Measurements from ENCODE around the gene BCL2L11.

DNA sequence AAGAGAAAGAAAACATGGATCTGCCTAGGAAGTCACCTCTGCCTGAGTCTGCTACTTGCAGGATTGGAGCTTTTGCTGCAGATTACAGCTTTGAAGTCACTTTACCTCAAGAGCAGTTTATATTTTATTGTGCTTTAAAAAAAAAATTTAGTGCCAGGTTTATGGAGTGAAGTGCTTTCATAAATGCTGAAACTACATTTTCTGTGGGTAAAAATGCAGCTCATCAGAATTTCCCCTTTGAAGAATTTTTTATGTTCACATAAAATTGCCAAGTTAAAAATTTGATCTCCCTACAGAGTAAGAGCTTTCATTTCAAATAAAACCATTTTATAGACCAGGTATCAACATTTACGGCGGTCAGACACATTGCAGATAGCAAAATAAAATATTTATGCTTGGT lies 25.2 kb downstream of the BCL2L11 start:
- TF ChIP-seq, protein P1, sequence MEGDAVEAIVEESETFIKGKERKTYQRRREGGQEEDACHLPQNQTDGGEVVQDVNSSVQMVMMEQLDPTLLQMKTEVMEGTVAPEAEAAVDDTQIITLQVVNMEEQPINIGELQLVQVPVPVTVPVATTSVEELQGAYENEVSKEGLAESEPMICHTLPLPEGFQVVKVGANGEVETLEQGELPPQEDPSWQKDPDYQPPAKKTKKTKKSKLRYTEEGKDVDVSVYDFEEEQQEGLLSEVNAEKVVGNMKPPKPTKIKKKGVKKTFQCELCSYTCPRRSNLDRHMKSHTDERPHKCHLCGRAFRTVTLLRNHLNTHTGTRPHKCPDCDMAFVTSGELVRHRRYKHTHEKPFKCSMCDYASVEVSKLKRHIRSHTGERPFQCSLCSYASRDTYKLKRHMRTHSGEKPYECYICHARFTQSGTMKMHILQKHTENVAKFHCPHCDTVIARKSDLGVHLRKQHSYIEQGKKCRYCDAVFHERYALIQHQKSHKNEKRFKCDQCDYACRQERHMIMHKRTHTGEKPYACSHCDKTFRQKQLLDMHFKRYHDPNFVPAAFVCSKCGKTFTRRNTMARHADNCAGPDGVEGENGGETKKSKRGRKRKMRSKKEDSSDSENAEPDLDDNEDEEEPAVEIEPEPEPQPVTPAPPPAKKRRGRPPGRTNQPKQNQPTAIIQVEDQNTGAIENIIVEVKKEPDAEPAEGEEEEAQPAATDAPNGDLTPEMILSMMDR (IDR thresholded peaks at IDR 0.05), result no peak
- TF ChIP-seq POLR2A (IDR thresholded peaks at IDR 0.05), result no peak

All from heart left ventricle (tissue), 13 donors.